Activated T-helper 2 cell treated with anti-CD3 and anti-CD28 coated beads, Interferon-gamma antibody, Interleukin-2, Interleukin-4, amounts not matched to agents 10 μg/mL and 5 μg/mL and 100 μg/mL, durations not matched to agents 14 hours and 24 hours and 36 hours (primary cell): ENCODE measurements around the gene IL1RN. TPM values are rescaled to one million over a fixed set of nuclear protein-coding genes. Genes with fewer than 3 reads are reported as not detected.
A peak's percentile ranks its signal among the peaks of the same experiment; 100 is the strongest.
"Not testable (repeated sequence)": the region's sequence is repeated elsewhere in the genome, so short reads cannot be mapped to it uniquely, and the experiment has no call there.

ENCODE experiments used
- DNase-seq: peaks from one replicate; pipeline ENCODE4 v3.0.0; 2021; ENCODE audit warnings: low spot score
- H3K27ac Mint-ChIP-seq: one replicate; pipeline ENCODE4 v1.8.0; 2021; ENCODE audit warnings: mixed read lengths
- H3K27me3 Mint-ChIP-seq: one replicate; pipeline ENCODE4 v1.8.0; 2021; ENCODE audit warnings: low read depth, mixed read lengths
- H3K36me3 Mint-ChIP-seq: one replicate; pipeline ENCODE4 v1.8.0; 2021; ENCODE audit warnings: low read depth, mixed read lengths
- H3K4me1 Mint-ChIP-seq: one replicate; pipeline ENCODE4 v1.8.0; 2021; ENCODE audit warnings: low read depth, mixed read lengths
- H3K4me3 Mint-ChIP-seq: one replicate; pipeline ENCODE4 v1.8.0; 2021; ENCODE audit warnings: low read depth, mild to moderate bottlenecking, moderate library complexity, mixed read lengths
- H3K9me3 Mint-ChIP-seq: one replicate; pipeline ENCODE4 v1.8.0; 2021; ENCODE audit warnings: mixed read lengths
- intact Hi-C: fragments of 100-400 bp; cut with micrococcal nuclease; formaldehyde crosslinking; loops from one replicate; pipeline ENCODE4 v1.15.1; 2023
- total RNA-seq: library from RNA; stranded (reverse); gene quantifications from 2 replicates; pipeline ENCODE4 v1.2.3, GENCODE V29; 2022

IL1RN gene
- total RNA-seq, 1 donor from 2014 or later: 15.9 TPM

GRCh38 chr2:113091231-113091896, 36.0 kb upstream of the IL1RN start:
- Mint-ChIP-seq H3K4me1 (no peaks in the 10 kb centered on the region), H3K27ac (no peak overlapping the region), H3K9me3 (peaks cover 13% of the 10 kb centered on the region), H3K36me3 (peaks cover 6% of the 10 kb centered on the region), H3K27me3 (no peaks in the 10 kb centered on the region), H3K4me3 (no peak overlapping the region)
- no peak for DNase-seq
- intact Hi-C loops: no loop called here

- H3K36me3 Mint-ChIP-seq: peaks cover 18% of the 10 kb centered on the region
- no peak overlapping the region for H3K4me3 Mint-ChIP-seq
- H3K27ac Mint-ChIP-seq: no peak overlapping the region
- intact Hi-C loops: no loop called here
- no peaks in the 10 kb centered on the region for H3K27me3 Mint-ChIP-seq
- peaks cover 15% of the 10 kb centered on the region for H3K4me1 Mint-ChIP-seq
- H3K9me3 Mint-ChIP-seq: peaks cover 30% of the 10 kb centered on the region
- no peak for DNase-seq
Observed at GRCh38 chr2:113092864-113093612, 34.4 kb upstream of the IL1RN start.

GRCh38 chr2:113093613-113093977, 33.8 kb upstream of the IL1RN start:
- Mint-ChIP-seq H3K27me3 (no peaks in the 10 kb centered on the region), H3K4me1 (peaks cover 20% of the 10 kb centered on the region), H3K4me3 (no peak overlapping the region), H3K9me3 (peaks cover 32% of the 10 kb centered on the region), H3K27ac (no peak overlapping the region), H3K36me3 (peaks cover 23% of the 10 kb centered on the region)
- no peak for DNase-seq
- intact Hi-C loops: no loop called here

- Mint-ChIP-seq H3K9me3 (peaks cover 39% of the 10 kb centered on the region), H3K4me1 (peaks cover 29% of the 10 kb centered on the region), H3K36me3 (peaks cover 30% of the 10 kb centered on the region), H3K27ac (peak overlapping the region; percentile 51)
- H3K4me3 Mint-ChIP-seq, H3K27me3 Mint-ChIP-seq, DNase-seq, intact Hi-C loops: not testable (repeated sequence)
Observed at GRCh38 chr2:113096306-113096705, 31.1 kb upstream of the IL1RN start.

- Mint-ChIP-seq H3K4me3 (peak overlapping the region; percentile 18), H3K36me3 (peaks cover 31% of the 10 kb centered on the region), H3K27ac (peak overlapping the region; percentile 74), H3K4me1 (peaks cover 31% of the 10 kb centered on the region), H3K9me3 (peaks cover 42% of the 10 kb centered on the region)
- H3K27me3 Mint-ChIP-seq, intact Hi-C loops, DNase-seq: not testable (repeated sequence)
Observed at GRCh38 chr2:113096842-113097618, 30.4 kb upstream of the IL1RN start.

GRCh38 chr2:113098041-113098440, 29.4 kb upstream of the IL1RN start:
- intact Hi-C loops: loop anchor here (2.0 kb wide), 1 partner anchor 19 kb away; no protein-coding TSS in a partner anchor
- H3K9me3 Mint-ChIP-seq: peaks cover 52% of the 10 kb centered on the region
- H3K27me3 Mint-ChIP-seq: no peaks in the 10 kb centered on the region
- peaks cover 41% of the 10 kb centered on the region for H3K4me1 Mint-ChIP-seq
- H3K27ac Mint-ChIP-seq: peak overlapping the region; percentile 74
- H3K36me3 Mint-ChIP-seq: peaks cover 41% of the 10 kb centered on the region
- peak overlapping the region; percentile 67 for H3K4me3 Mint-ChIP-seq
- peak; percentile 19 for DNase-seq

GRCh38 chr2:113098532-113098931, 28.9 kb upstream of the IL1RN start:
- Mint-ChIP-seq H3K4me1 (peaks cover 46% of the 10 kb centered on the region), H3K27me3 (no peaks in the 10 kb centered on the region), H3K36me3 (peaks cover 46% of the 10 kb centered on the region), H3K27ac (peak overlapping the region; percentile 74), H3K9me3 (peaks cover 57% of the 10 kb centered on the region), H3K4me3 (peak overlapping the region; percentile 67)
- DNase-seq: no peak
- intact Hi-C loops: loop anchor here (2.0 kb wide), 1 partner anchor 18 kb away; no protein-coding TSS in a partner anchor

- Mint-ChIP-seq H3K4me3 (no peak overlapping the region), H3K27me3 (no peaks in the 10 kb centered on the region), H3K9me3 (peaks cover 56% of the 10 kb centered on the region), H3K36me3 (peaks cover 51% of the 10 kb centered on the region), H3K27ac (peak overlapping the region; percentile 100), H3K4me1 (peaks cover 61% of the 10 kb centered on the region)
- intact Hi-C loops: no loop called here
- no peak for DNase-seq
Observed at GRCh38 chr2:113102133-113102532, 25.3 kb upstream of the IL1RN start.

DNA sequence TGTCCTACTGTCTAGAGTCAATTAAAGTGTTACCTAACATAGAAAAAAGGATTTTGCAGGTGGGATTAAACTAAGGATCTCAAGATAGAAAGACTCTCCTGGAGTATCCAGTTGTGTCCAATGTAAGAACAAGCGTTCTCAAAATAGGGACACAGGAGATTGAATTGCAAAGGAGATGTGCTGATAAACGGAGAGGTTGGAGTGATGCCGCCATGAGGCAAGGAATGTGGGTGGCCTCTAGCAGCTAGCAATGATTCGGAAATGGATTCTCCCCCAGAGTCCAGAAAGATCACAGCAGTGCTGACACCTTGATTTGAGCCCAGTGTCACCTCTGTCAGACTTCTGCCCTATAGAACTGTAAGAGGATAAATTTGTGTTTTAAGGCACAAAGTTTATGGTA, 24.1 kb upstream of the IL1RN start:
- peaks cover 44% of the 10 kb centered on the region for H3K9me3 Mint-ChIP-seq
- H3K4me3 Mint-ChIP-seq: peak overlapping the region; percentile 30
- intact Hi-C loops: no loop called here
- peaks cover 44% of the 10 kb centered on the region for H3K36me3 Mint-ChIP-seq
- DNase-seq: no peak
- peaks cover 51% of the 10 kb centered on the region for H3K4me1 Mint-ChIP-seq
- peak overlapping the region; percentile 100 for H3K27ac Mint-ChIP-seq
- H3K27me3 Mint-ChIP-seq: no peaks in the 10 kb centered on the region

- Mint-ChIP-seq H3K4me3 (peak overlapping the region; percentile 57), H3K27ac (peak overlapping the region; percentile 100), H3K36me3 (peaks cover 47% of the 10 kb centered on the region), H3K27me3 (no peaks in the 10 kb centered on the region), H3K9me3 (peaks cover 44% of the 10 kb centered on the region), H3K4me1 (peaks cover 55% of the 10 kb centered on the region)
- DNase-seq: no peak
- intact Hi-C loops: loop anchor here (1.0 to 2.0 kb wide), 3 partner anchors 13 to 21 kb away; no protein-coding TSS in a partner anchor
Observed at GRCh38 chr2:113104054-113104611, 23.3 kb upstream of the IL1RN start.

DNA sequence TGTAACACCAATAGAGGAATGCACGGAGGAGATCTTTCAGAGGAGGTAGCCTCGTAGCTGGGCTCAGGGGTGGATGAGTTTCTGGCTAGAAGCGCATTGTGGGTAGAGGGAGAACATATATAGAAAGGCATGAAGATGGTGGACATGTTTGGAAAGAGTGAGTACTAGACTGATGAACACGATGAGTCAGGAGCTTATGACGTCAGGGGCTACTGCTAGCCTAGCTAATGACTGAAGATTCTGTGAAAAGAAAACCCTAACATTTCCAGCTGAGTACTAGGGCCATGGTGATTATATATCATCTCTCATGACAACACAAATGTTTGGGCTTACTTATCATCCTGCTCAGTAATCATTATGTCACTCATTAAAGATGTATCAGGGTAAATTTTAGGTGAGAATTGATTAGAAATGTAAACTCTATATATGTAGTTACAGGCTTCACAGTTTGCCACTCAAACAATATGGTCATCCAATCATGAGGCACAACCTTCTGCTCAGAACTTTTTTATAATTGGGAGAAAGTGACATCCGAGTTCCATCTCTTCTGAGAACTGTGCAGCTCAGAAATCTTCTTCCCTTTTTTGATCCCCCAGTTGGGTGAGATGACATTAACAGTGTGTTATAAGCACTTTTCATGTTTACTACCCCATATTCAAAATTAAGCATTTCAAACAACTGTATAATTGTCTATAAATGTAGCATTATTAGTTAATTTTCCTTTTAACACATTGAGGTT, 22.2 kb upstream of the IL1RN start:
- peaks cover 61% of the 10 kb centered on the region for H3K4me1 Mint-ChIP-seq

DNA sequence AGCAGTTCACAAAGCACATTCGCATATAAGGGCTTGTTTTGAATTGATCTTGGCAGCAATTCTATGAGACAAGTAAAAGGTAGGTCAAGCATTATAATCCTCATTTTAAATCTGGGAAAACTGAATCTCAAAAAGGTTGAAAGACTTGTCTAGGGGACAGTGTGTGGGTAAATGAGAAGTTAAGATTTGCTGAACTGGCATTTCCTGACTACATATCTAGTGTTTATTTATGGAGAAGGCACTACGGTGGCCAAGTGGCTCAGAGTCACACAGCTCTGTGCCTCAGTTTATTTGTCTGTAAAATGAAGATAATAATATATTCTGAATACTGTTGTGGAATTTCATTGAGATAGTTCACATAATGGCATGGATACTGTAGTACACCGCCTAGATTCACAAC, 16.3 kb upstream of the IL1RN start:
- no peak overlapping the region for H3K27ac Mint-ChIP-seq
- H3K36me3 Mint-ChIP-seq: peaks cover 11% of the 10 kb centered on the region
- H3K4me1 Mint-ChIP-seq: peaks cover 18% of the 10 kb centered on the region
- H3K9me3 Mint-ChIP-seq: peaks cover 4% of the 10 kb centered on the region
- H3K27me3 Mint-ChIP-seq: no peaks in the 10 kb centered on the region
- no peak for DNase-seq
- no peak overlapping the region for H3K4me3 Mint-ChIP-seq
- intact Hi-C loops: no loop called here

More for the DNA sequence above, 22.2 kb upstream of the IL1RN start:
- peak overlapping the region; percentile 100 for H3K27ac Mint-ChIP-seq
- no peak overlapping the region for H3K4me3 Mint-ChIP-seq
- intact Hi-C loops: loop anchor here (2.0 kb wide), 2 partner anchors 20 kb away; no protein-coding TSS in a partner anchor
- peaks cover 47% of the 10 kb centered on the region for H3K36me3 Mint-ChIP-seq
- no peaks in the 10 kb centered on the region for H3K27me3 Mint-ChIP-seq
- peaks cover 44% of the 10 kb centered on the region for H3K9me3 Mint-ChIP-seq
- no peak for DNase-seq
